HG02759 (cell line): ENCODE results near the gene AMFR.

Experiments
- ATAC-seq: cut with Tn5 transposase; IDR thresholded peaks from one replicate; pipeline ENCODE4 v1.9.1; 2021; ENCODE audit warnings: mild to moderate bottlenecking, moderate library complexity; ENCODE audit not compliant: unreplicated experiment

Gene AMFR

DNA sequence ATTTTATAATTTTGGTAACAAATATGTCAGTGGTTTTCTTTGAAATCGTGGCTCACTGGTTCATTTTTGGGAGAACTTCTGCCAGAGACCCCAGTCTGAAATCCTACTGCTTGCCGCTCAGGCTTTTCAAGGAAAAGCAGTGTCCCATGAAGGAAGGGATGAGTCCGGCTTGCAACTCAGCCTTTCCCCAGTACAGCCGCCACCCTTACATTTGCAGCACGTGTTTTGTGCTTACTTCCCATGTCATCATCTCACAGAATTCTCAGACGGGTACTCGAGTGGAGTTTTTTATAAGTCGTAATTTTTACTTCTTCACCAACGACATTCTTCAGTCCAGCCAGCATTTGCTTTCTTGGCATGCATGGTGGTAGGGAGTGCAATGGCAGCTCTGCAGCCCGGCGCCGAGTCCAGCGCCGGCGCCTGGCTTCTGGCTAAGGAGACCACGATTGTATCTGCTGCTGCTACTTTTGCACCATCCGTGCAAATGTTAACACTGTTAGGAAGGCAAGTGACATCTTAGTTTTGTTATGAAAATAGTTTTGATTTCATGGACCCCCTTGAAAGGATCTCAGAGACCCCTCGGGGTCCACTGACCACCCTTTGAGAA is 111.0 kb downstream of the AMFR start:
- no peak for ATAC-seq

- no peak for ATAC-seq
Observed at GRCh38 chr16:56312556-56312955, 112.8 kb downstream of the AMFR start.

DNA sequence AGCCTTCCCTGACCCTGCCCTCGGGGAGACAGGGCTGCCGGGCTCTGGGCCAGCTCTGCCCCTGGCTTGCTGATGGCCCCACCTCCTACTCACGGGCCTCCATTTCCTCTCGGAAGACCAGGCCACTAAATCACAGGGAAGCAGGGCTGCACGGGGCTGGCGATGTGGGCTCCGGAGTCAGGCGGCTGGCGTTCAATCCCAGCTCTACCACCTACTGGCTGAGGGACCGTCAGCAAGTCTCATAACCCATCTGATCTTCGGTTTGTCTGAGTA is 113.4 kb downstream of the AMFR start:
- ATAC-seq = no peak
